ENCODE results near the gene KLHL7.

KLHL7 gene

DNA sequence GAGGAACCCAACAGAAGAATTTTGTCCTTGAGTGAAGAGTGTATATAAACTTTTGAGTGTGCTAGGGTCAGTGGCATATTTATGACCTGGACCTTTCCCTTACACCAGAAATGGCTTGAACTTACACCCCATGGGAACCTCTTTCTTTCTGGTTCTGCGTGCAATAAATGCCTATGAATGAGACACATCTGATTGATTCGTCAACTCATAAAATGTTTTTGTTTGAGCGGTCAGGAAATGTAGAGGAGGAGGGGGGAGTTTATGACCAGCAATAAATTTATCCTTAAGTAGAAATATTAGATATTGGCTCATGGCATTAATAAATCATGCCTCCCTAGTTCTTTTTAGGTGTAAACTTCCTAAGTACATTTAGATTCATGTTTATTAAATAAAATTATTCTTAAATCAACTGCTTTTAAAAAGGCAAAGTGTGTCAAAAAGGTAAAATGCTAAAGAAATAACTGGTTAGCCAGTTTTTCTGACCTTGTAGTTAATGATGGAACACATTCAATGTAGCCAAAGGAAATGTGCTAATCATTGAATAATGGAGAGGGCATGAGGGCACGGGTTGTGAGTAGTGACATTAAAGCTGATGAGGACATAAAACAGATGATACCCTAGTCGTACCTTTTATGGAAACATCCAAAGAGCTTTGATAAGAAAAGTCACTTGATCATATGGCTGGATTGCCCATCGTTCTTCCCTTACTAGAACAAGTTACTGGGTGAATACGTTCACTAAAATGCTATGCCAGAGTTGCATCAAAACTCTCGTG lies 62.7 kb downstream of the KLHL7 start:
- H3K4me3 ChIP-seq (replicated peaks; ENCODE audit: low read depth, low read length), result no peak overlapping the region
- TF ChIP-seq, protein P1, sequence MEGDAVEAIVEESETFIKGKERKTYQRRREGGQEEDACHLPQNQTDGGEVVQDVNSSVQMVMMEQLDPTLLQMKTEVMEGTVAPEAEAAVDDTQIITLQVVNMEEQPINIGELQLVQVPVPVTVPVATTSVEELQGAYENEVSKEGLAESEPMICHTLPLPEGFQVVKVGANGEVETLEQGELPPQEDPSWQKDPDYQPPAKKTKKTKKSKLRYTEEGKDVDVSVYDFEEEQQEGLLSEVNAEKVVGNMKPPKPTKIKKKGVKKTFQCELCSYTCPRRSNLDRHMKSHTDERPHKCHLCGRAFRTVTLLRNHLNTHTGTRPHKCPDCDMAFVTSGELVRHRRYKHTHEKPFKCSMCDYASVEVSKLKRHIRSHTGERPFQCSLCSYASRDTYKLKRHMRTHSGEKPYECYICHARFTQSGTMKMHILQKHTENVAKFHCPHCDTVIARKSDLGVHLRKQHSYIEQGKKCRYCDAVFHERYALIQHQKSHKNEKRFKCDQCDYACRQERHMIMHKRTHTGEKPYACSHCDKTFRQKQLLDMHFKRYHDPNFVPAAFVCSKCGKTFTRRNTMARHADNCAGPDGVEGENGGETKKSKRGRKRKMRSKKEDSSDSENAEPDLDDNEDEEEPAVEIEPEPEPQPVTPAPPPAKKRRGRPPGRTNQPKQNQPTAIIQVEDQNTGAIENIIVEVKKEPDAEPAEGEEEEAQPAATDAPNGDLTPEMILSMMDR (IDR thresholded peaks at IDR 0.05; ENCODE audit: low read length, missing control alignments), result no peak
- DNase-seq (ENCODE audit: low read depth), result no peak

DNA sequence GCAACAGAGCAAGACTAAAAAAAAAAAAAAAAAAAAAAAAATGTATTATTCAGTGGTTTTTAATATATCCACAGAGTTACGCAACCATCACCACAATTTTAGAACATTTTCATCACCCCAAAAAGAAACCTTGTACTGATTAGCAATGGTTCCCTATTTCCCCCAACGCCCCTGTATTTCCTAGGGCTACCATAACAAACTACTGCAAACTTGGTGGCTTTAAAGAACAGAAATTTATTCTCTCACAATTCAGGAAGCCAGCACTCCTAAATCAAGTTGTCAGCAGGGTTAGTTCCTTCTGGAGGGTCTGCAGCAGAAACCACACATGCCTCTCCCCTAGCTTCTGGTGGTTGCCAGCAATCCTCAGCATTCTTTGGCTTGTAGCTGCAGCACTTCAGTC lies 70.4 kb downstream of the KLHL7 start:
- H3K4me3 ChIP-seq (replicated peaks; ENCODE audit: low read depth, low read length), result no peak overlapping the region
- TF ChIP-seq, protein P1 (IDR thresholded peaks at IDR 0.05; ENCODE audit: low read length, missing control alignments), result no peak
- DNase-seq (ENCODE audit: low read depth), result no peak

DNA sequence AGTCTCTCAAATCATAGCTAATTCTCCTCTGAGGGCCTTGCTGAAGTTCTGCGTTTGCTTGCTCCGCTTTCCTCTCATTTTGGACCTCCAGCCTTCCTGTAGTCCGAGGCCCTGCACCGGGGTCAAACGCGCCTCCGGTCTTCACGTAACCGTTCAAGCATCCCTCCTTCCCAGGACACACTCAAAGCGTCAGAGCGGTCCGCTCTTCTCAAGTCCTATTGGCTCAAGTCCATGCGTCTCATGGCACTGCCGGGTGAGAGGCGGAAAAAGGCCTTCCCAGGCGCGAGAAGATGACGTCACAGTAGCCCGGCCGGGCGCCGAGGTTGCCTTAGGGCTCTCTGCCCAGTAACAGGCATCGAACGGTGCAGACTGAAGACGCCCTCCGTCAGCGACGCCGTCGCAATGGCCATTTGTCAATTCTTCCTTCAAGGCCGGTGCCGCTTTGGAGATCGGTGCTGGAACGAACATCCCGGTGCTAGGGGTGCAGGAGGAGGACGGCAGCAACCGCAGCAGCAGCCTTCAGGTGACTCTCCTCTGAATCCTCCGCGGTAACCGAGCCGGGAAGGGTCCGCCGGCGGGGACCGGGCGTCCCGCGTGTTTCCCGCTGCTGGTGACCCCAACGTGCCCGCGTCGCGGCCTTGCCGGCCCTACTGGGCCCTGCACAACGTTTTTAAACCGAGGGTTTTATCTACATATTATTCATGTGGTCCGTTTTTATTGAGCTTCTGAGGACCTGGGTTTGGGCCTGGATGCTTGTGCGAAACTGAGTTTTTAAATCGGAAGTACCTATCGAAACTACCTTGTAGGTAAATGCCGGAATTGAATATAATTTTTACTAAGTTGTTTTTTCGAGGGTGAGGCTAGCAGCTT lies 76.3 kb downstream of the KLHL7 start, which contains the start of gene NUP42:
TSS of gene NUP42 (plus strand) at position 365 of the 870 bp plus-strand sequence. CDS start at position 403, 38 bp downstream.
- TF ChIP-seq, protein P1 (IDR thresholded peaks at IDR 0.05; ENCODE audit: low read length, missing control alignments), result no peak
- peak within 1 kb of the TSS; percentile 93 for H3K4me3 ChIP-seq (replicated peaks; ENCODE audit: low read depth, low read length)

DNA sequence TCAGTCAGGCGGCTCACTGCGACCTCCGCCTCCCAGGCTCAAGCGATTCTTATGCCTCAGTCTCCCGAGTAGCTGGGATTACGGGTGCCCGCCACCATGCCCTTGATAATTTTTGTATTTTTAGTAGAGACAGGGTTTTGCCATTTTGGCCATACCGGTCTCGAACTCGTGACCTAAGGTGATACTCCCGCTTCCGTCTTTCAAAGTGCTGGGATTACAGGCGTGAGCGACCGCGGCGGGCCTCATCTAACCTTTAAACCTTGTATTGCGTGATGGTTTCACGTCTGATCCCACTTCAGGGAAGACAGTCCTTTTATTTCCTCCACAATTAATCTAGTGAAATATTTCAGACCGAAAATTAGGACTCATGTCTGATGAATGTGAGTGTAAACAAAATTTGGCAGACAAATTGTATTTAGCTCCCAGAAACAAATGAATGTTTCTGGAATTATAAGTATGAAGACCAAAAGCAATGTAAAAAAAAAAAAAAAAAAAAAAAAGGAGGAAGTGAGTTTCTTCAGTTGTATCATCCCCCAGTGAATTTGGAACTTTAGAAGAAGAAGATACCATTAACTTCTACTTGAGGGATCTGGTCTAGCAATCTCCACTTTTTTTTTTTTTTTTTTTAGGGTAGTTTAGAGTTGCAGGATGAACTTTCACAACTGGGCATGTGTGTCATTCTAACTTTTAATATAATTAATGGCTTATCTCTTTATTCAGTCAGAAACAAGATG lies 77.9 kb downstream of the KLHL7 start:
- TF ChIP-seq, protein P1 (IDR thresholded peaks at IDR 0.05; ENCODE audit: low read length, missing control alignments), result no peak
- peak overlapping the region; percentile 93 for H3K4me3 ChIP-seq (replicated peaks; ENCODE audit: low read depth, low read length)
- DNase-seq (ENCODE audit: low read depth), result no peak

More for the DNA sequence above, 76.3 kb downstream of the KLHL7 start, which contains the start of gene NUP42:
- peak; percentile 100 for DNase-seq (ENCODE audit: low read depth)

DNA sequence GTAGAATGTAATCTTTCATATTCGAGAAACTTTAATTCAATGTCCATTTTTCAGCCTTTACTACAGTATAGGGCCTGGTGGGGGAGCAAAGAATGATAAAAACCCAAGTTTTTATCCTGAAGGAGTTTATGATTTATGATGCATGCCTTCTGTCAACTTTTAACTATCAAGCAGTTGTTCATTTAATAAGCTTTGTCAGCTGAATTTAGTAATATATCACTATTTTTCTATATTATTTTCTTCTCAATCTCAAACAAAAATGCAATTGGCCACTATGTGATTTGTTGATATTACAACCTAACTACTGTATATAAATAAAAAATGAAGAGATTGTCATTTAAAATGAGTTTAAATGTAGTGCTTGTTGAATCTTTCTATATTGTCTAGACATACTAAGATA lies 78.7 kb downstream of the KLHL7 start:
- TF ChIP-seq, protein P1 (IDR thresholded peaks at IDR 0.05; ENCODE audit: low read length, missing control alignments), result no peak
- no peak for DNase-seq (ENCODE audit: low read depth)
- H3K4me3 ChIP-seq (replicated peaks; ENCODE audit: low read depth, low read length), result no peak overlapping the region

DNA sequence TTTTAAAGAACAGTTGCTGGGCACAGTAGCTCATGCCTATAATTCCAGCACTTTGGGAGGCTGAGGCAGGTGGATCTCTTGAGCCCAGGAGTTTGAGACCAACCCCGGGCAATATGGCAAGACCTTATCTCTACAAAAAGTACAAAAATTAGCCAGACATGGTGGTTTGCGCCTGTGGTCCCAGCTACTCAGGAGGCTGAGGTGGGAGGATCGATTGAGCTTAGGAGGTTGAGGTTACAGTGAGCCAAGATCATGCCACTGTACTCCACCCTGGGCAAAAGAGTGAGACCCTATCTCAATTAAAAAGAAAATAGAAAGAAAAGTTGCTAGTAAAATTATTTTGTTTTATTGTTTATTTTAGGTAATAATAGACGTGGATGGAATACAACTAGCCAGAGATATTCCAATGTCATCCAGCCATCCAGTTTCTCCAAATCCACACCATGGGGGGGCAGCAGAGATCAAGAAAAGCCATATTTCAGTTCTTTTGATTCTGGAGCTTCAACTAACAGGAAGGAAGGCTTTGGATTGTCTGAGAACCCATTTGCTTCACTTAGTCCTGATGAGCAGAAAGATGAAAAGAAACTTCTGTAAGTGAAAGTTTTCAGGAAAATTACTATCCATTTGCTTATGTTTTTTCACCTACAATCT lies 79.2 kb downstream of the KLHL7 start:
- TF ChIP-seq, protein P1 (IDR thresholded peaks at IDR 0.05; ENCODE audit: low read length, missing control alignments), result peak; percentile 62
- peak; percentile 69 for DNase-seq (ENCODE audit: low read depth)
- H3K4me3 ChIP-seq (replicated peaks; ENCODE audit: low read depth, low read length), result no peak overlapping the region
